Hepatic stellate cell (primary cell): ENCODE results near the gene ZNF883.

Experiments used
- DNase-seq: peaks from one replicate; pipeline ENCODE4 v3.0.0; 2011; ENCODE audit warnings: low spot score

The ZNF883 gene

GRCh38 chr9:112917987-112918362 lies 94.0 kb downstream of the ZNF883 start:
- DNase-seq, result no peak

DNA sequence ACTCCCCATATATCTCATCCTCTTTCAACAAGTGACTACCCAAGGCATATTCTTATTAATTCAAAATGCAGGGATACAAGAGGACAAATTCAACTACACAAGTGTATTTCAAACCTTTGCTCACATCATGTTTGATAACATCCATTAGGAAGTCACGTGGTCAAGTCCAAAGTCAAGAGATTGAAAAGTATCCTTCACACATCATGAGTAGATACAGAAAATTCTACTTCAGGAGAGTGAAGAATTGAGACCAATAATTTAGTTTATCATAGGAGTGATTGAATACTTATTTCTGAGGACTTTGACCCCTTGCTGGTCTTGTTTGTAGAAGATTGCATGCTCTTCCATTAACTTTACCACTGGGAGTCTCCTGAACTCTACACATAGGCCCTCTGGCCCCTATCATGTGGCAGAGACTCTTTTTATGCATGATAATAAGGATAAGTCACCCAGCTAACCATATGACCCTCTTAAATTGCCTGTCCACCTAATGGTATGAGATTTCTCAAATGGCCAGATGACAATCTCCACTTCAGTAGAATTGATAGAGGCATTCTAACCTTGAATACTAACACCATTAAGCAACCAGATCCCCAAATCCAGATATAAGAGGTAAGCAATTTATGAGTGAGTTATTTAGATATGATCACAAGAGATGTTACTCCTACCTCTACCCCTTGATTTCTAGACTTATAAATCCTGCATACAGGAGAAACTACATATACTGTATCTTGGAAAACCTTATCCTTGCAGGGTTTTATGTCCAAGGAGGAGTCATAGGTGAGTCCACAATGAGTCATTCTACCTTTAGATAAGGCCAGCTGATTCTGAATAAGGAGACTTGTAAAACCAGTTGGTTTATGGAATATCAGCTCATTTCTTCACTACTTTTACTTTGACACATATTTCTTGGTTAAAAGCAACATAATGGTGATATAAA lies 94.7 kb downstream of the ZNF883 start:
- no peak for DNase-seq

DNA sequence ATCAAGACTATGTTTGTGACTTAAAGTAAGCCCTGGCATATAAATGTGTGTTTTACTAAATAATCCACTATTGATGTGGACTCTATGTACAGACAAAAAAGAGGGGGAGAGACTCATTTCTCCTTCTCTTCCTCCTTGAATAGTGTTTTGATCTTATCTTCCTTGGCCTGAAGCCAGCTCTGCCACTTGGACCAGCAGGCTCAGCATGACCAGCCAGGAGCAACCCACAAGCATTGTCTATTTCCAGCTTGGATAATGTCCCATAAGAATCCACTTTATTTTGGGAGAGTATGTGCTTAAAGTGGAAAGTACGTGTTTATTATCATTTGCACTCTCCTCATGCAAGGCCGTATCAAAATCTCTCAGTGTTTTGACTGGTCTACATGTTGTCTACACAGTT lies 97.5 kb downstream of the ZNF883 start:
- DNase-seq, result no peak

GRCh38 chr9:112913326-112913725 lies 98.7 kb downstream of the ZNF883 start:
- DNase-seq, result no peak

- DNase-seq, result no peak
Measured at GRCh38 chr9:112912636-112913035, 99.4 kb downstream of the ZNF883 start.

DNA sequence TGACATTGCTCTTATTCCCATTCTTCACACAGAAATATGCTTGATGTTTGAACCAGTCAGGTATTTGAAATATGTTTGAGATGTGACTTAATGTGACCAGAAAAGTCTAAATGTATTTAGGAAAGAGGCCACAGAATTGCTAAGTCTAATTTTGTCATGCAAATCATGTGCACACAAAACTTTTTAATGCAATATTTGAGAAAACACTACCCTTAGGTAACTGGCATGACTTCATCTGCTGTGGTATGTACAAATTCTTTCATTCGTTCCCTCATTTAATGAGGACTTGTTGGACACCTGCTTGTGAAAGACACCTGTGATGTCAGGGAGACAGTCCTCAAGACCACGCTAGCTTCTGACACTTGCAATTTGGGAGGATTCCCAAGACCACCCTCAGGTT lies 100.3 kb downstream of the ZNF883 start:
- no peak for DNase-seq
